GM12878 (cell line): ENCODE measurements around the gene RAB40B. TPM values are rescaled to one million over a fixed set of nuclear protein-coding genes. Genes with fewer than 3 reads are reported as not detected.

ENCODE experiments used
- ATAC-seq: fragments of 200-7000 bp; cut with Tn5 transposase; 3 replicates; pipeline ENCODE4 v1.9.1; 2020; ENCODE audit warnings: mild to moderate bottlenecking, moderate library complexity
- BruUV-seq: library from RNA; stranded (reverse); fragments of 400-500 nt; replicated peaks from 2 replicates; lab custom pipeline; 2021; lab: Mats Ljungman, UMichigan
- CTCF ChIA-PET: fragments of 300-600 bp; sonication (Branson Sonifier 250); formaldehyde crosslinking; extraction: SDS; loops from one replicate; lab custom pipeline; 2021; ENCODE audit warnings: inconsistent platforms; lab: Yijun Ruan, JAX
- POLR2A ChIA-PET: fragments of 350-600 bp; formaldehyde crosslinking; extraction: SDS; loops from one replicate; lab custom pipeline; 2021; ENCODE audit warnings: inconsistent platforms; lab: Charles Lee
- RAD21 ChIA-PET: fragments of 300-600 bp; sonication (Branson Sonifier 250); formaldehyde crosslinking; loops from one replicate; lab custom pipeline; 2023; ENCODE audit warnings: antibody characterized with exemption; ENCODE audit not compliant: unreplicated experiment; lab: Charles Lee
- SMC1A ChIA-PET: fragments of 300-600 bp; sonication (Branson Sonifier 250); formaldehyde crosslinking; loops from one replicate; lab custom pipeline; 2023; ENCODE audit not compliant: unreplicated experiment, uncharacterized antibody; lab: Charles Lee
- DNase-seq: peaks from one replicate; pipeline ENCODE4 v3.0.0-alpha.2; 2011; ENCODE audit warnings: low read depth, low spot score
- FAIRE-seq: peaks from 3 replicates; lab custom pipeline; 2011; peaks lifted over from hg19 to GRCh38; lab: Jason Lieb, UNC
- H2AFZ ChIP-seq: 2 replicates; pipeline ENCODE4 v1.6.0; 2011; ENCODE audit warnings: low read depth, low read length, control low read depth; ENCODE audit not compliant: control insufficient read depth
- H3K27ac ChIP-seq: 2 replicates; pipeline ENCODE4 v1.5.1; 2011; ENCODE audit warnings: control low read depth; ENCODE audit not compliant: control insufficient read depth, insufficient read depth
- H3K27me3 ChIP-seq, 2 experiments: replicated peaks in 1 of 2; 2 replicates each; pipeline versions ENCODE4 v1.6.0 to v1.6.1; 2011; ENCODE audit warnings: low read length in 1 of 2; ENCODE audit not compliant: control insufficient read depth in 2 of 2, insufficient read depth in 2 of 2
- H3K36me3 ChIP-seq, 2 experiments: 2 replicates each; pipeline ENCODE4 v1.5.1; 2011; ENCODE audit warnings: low read length in 1 of 2; ENCODE audit not compliant: control insufficient read depth in 2 of 2, insufficient read depth in 2 of 2
- H3K4me1 ChIP-seq: 2 replicates; pipeline ENCODE4 v1.6.1; 2011; ENCODE audit warnings: mild to moderate bottlenecking, low read length, moderate library complexity, mixed read lengths; ENCODE audit not compliant: control insufficient read depth, insufficient read depth
- H3K4me2 ChIP-seq: 2 replicates; pipeline ENCODE4 v1.6.0; 2011; ENCODE audit warnings: control low read depth; ENCODE audit not compliant: control insufficient read depth, insufficient read depth
- H3K4me3 ChIP-seq: fragments of 200-600 bp; sonication (generic); 2 replicates; pipeline ENCODE4 v1.5.1; 2016
- H3K79me2 ChIP-seq: 2 replicates; pipeline ENCODE4 v1.6.0; 2011; ENCODE audit warnings: low read length; ENCODE audit not compliant: control insufficient read depth, insufficient read depth
- H3K9ac ChIP-seq: 2 replicates; pipeline ENCODE4 v1.8.0; 2011; ENCODE audit warnings: low read length, control low read depth, mixed read lengths; ENCODE audit not compliant: control insufficient read depth, insufficient read depth
- H3K9me3 ChIP-seq: replicated peaks from 3 replicates; pipeline ENCODE4 v1.5.1; 2011; ENCODE audit warnings: mild to moderate bottlenecking, low read length; ENCODE audit not compliant: control insufficient read depth, insufficient read depth
- H4K20me1 ChIP-seq: 2 replicates; pipeline ENCODE4 v1.6.0; 2011; ENCODE audit not compliant: control insufficient read depth, insufficient read depth
- ASH2L ChIP-seq: fragments of 300-600, 200-600 bp; sonication (generic); IDR thresholded peaks from 2 replicates; pipeline ENCODE4 v1.6.1; 2017; ENCODE audit warnings: low read depth, mild to moderate bottlenecking, borderline replicate concordance
- E2F4 ChIP-seq: IDR thresholded peaks from 2 replicates; pipeline ENCODE4 v1.6.1; 2012; ENCODE audit warnings: low read depth, low read length, improper control_type of control experiment
- EGR1 ChIP-seq, 2 experiments: IDR thresholded peaks; 1 replicate in 1 of 2; 2 replicates in 1 of 2; pipeline ENCODE4 v1.6.1; 2011 to 2012; ENCODE audit warnings: low read depth in 2 of 2, low read length in 2 of 2, borderline replicate concordance in 1 of 2, mild to moderate bottlenecking in 1 of 2, moderate library complexity in 1 of 2
- ELK1 ChIP-seq: IDR thresholded peaks from 2 replicates; pipeline ENCODE4 v1.6.1; 2012; ENCODE audit warnings: low read depth, low read length, improper control_type of control experiment
- ETV6 ChIP-seq, 2 experiments: fragments of 450-650 bp in 1 of 2; IDR thresholded peaks in 1 of 2; conservative IDR thresholded peaks in 1 of 2; 2 replicates each; pipeline ENCODE4 v1.6.1; 2014; ENCODE audit warnings: antibody characterized with exemption in 1 of 2, borderline replicate concordance in 1 of 2, low read depth in 1 of 2, mild to moderate bottlenecking in 1 of 2, moderate library complexity in 1 of 2
- HCFC1 ChIP-seq: fragments of 150-350 bp; IDR thresholded peaks from 2 replicates; pipeline ENCODE4 v1.6.1; 2014; ENCODE audit warnings: low read length
- JUND ChIP-seq: IDR thresholded peaks from 2 replicates; pipeline ENCODE4 v1.6.1; 2012; ENCODE audit warnings: low read depth, mild to moderate bottlenecking, low read length, improper control_type of control experiment, moderate library complexity
- KAT2A ChIP-seq: conservative IDR thresholded peaks from 2 replicates; pipeline ENCODE4 v1.6.1; 2011; ENCODE audit warnings: low read depth, low read length; ENCODE audit not compliant: control insufficient read depth
- MLLT1 ChIP-seq: fragments of 450-650 bp; IDR thresholded peaks from 2 replicates; pipeline ENCODE4 v1.6.1; 2016; ENCODE audit warnings: mild to moderate bottlenecking
- MTA2 ChIP-seq: fragments of 450-650 bp; IDR thresholded peaks from 2 replicates; pipeline ENCODE4 v1.6.1; 2016; ENCODE audit warnings: low read depth, mild to moderate bottlenecking, moderate library complexity
- MXI1 ChIP-seq: fragments of 150-350 bp; IDR thresholded peaks from 2 replicates; pipeline ENCODE4 v1.6.1; 2011; ENCODE audit warnings: low read depth, mild to moderate bottlenecking, inconsistent platforms, low read length, improper control_type of control experiment
- NFYB ChIP-seq: IDR thresholded peaks from 2 replicates; pipeline ENCODE4 v1.6.1; 2011; ENCODE audit warnings: low read depth, mild to moderate bottlenecking, low read length, improper control_type of control experiment, moderate library complexity; ENCODE audit not compliant: insufficient read depth
- PBX3 ChIP-seq: IDR thresholded peaks from 2 replicates; pipeline ENCODE4 v1.6.1; 2011; ENCODE audit warnings: mild to moderate bottlenecking, low read depth, low read length, moderate library complexity; ENCODE audit not compliant: insufficient replicate concordance
- POU2F2 ChIP-seq: IDR thresholded peaks from 3 replicates; pipeline ENCODE4 v1.6.1; 2011; ENCODE audit warnings: low read depth, mild to moderate bottlenecking, low read length, borderline replicate concordance
- SP1 ChIP-seq: IDR thresholded peaks from one replicate; pipeline ENCODE4 v1.6.1; 2011; ENCODE audit warnings: low read depth, low read length
- ZBTB4 ChIP-seq: fragments of 450-650 bp; formaldehyde crosslinking; IDR thresholded peaks from 2 replicates; pipeline ENCODE4 v1.4.0; 2022; ENCODE audit warnings: mild to moderate bottlenecking, moderate library complexity
- WGBS: methylation state at CpG from one replicate; pipeline ENCODE4 v1.1.6; 2016; ENCODE audit warnings: low lambda C conversion rate; ENCODE audit not compliant: insufficient replicate concordance, insufficient coverage; ENCODE audit errors: missing lambda C conversion rate; 5-methylcytosine and 5-hydroxymethylcytosine counted together
- in situ Hi-C: fragments of 300-500 bp; cut with MboI; formaldehyde crosslinking; loops from 9 replicates; pipeline ENCODE4 v1.14.3; 2018; ENCODE audit warnings: mixed read lengths
- intact Hi-C: fragments of 100-400 bp; cut with micrococcal nuclease; formaldehyde crosslinking; loops from one replicate; pipeline ENCODE4 v1.14.2; 2022; ENCODE audit not compliant: unreplicated experiment
- polyA plus RNA-seq, 11 experiments: library from polyadenylated mRNA; depleted of rRNA in 4 of 11; unstranded in 6 of 11; stranded (reverse) in 5 of 11; fragments of >200 nt; fragmentation: Nextera tagmentation in 4 of 11; fragmentation: Illumina TruSeq in 1 of 11; extraction: Ambion mirVana in 4 of 11; extraction: Trizol in 1 of 11; gene quantifications; 1 replicate in 1 of 11; 2 replicates in 10 of 11; pipeline versions ENCODE4 v1.2.1 to v1.2.3, GENCODE V29; 2011 to 2016; ENCODE audit warnings: inconsistent platforms in 2 of 11, missing spikeins in 2 of 11, low read depth in 1 of 11
- total RNA-seq, 4 experiments: library from RNA; depleted of rRNA in 3 of 4; stranded (reverse); fragments of >200 nt in 3 of 4; fragmentation: Illumina TruSeq in 1 of 4; extraction: Trizol in 1 of 4; gene quantifications; 2 replicates each; pipeline versions ENCODE4 v1.2.1 to v1.2.3, GENCODE V29; 2013 to 2021

The RAB40B gene
- total and polyA plus RNA-seq, 10 of the 15 experiments (the other 5 are each of a cell fraction or from before 2014, with no cell fraction given) = 0.06 to 2.8 (median 1.4) TPM

- in situ Hi-C loops = no loop called here
Observed at GRCh38 chr17:82696259-82696658, 2.2 kb downstream of the RAB40B start.

More at GRCh38 chr17:82696259-82696658, 2.2 kb downstream of the RAB40B start:
- no peak for TF ChIP-seq MXI1
- TF ChIP-seq HCFC1 = no peak
- TF ChIP-seq ELK1 = no peak
- no peak for TF ChIP-seq MLLT1
- TF ChIP-seq JUND = no peak
- no peak for TF ChIP-seq NFYB
- no peak for TF ChIP-seq ZBTB4 (CRISPR knock-in tag)
- TF ChIP-seq ETV6 (conservative IDR thresholded peaks at IDR 0.05 in 1 of 2, IDR thresholded peaks at IDR 0.05 in 1 of 2; ENCODE audit: borderline replicate concordance in 1 of 2, low read depth in 1 of 2) = no peak
- no peak for TF ChIP-seq MTA2
- no peak for TF ChIP-seq SP1
- no peak for TF ChIP-seq KAT2A
- TF ChIP-seq E2F4 = no peak
- TF ChIP-seq EGR1 (IDR thresholded peaks at IDR 0.05; ENCODE audit: borderline replicate concordance in 1 of 2, low read depth in 2 of 2, low read length in 2 of 2) = no peak
- TF ChIP-seq PBX3 = no peak
- no peak for TF ChIP-seq POU2F2
- TF ChIP-seq ASH2L = no peak
- Histone ChIP-seq H3K27me3 (no peaks in the 10 kb centered on the region; a peak in 1 of 4 replicates), H3K9me3 (peaks cover 11% of the 10 kb centered on the region; the same call in 2 of the 3 replicates), H3K9ac (no peak overlapping the region), H3K27ac (no peak overlapping the region), H3K4me3 (no peak overlapping the region), H3K79me2 (no peaks in the 10 kb centered on the region), H3K4me1 (peaks cover 4% of the 10 kb centered on the region), H3K36me3 (no peaks in the 10 kb centered on the region), H4K20me1 (no peaks in the 10 kb centered on the region), H3K4me2 (no peak overlapping the region), H2AFZ (no peak overlapping the region)
- no TSS peak for BruUV-seq
- SMC1A ChIA-PET = no interaction called here
- 82% methylated on average over 14 of the region's 17 CpGs for WGBS
- RAD21 ChIA-PET = no interaction called here
- FAIRE-seq (no peak), DNase-seq (no peak), ATAC-seq (no peak)
- POLR2A ChIA-PET = no interaction called here
- intact Hi-C loops = no loop called here
- CTCF ChIA-PET = interaction anchor here (0.6 kb wide), 1 partner anchor 63 kb away, joined by 4 read pairs; no protein-coding TSS in a partner anchor
